SJCRH30 (cell line): ENCODE data around the gene TSPAN33. TPM values are rescaled to one million over a fixed set of nuclear protein-coding genes. Genes with fewer than 3 reads are reported as not detected.

ENCODE experiments used
- DNase-seq, 2 experiments: peaks; one replicate each; pipeline ENCODE4 v3.0.0-alpha.2; 2015 to 2020
- H3K27ac ChIP-seq: fragments of 250-450 bp; sonication (Bioruptor Pico); 2 replicates; pipeline ENCODE4 v1.5.1; 2020; ENCODE audit warnings: mild to moderate bottlenecking, moderate library complexity
- H3K27me3 ChIP-seq: fragments of 250-450 bp; sonication (Bioruptor Pico); 2 replicates; pipeline ENCODE4 v1.5.1; 2020; ENCODE audit warnings: mild to moderate bottlenecking, moderate library complexity
- H3K36me3 ChIP-seq: fragments of 250-450 bp; sonication (Bioruptor Pico); 2 replicates; pipeline ENCODE4 v1.5.1; 2020; ENCODE audit warnings: mild to moderate bottlenecking, moderate library complexity
- H3K4me1 ChIP-seq: fragments of 250-450 bp; sonication (Bioruptor Pico); 2 replicates; pipeline ENCODE4 v1.5.1; 2020; ENCODE audit warnings: mild to moderate bottlenecking, moderate library complexity
- H3K4me3 ChIP-seq: fragments of 250-450 bp; sonication (Bioruptor Pico); 2 replicates; pipeline ENCODE4 v1.5.1; 2020; ENCODE audit warnings: mild to moderate bottlenecking, moderate library complexity
- H3K9me3 ChIP-seq: fragments of 250-450 bp; sonication (Bioruptor Pico); replicated peaks from 2 replicates; pipeline ENCODE4 v1.5.1; 2020; ENCODE audit warnings: mild to moderate bottlenecking, moderate library complexity
- total RNA-seq: library from RNA; depleted of rRNA; stranded (reverse); fragments of >200 nt; shearing (Covaris generic); gene quantifications from 2 replicates; pipeline ENCODE4 v1.2.3, GENCODE V29; 2014

Gene TSPAN33
- total RNA-seq, 1 experiment from 2014 or later, result 47.8 TPM

GRCh38 chr7:129122078-129122750, 22.3 kb upstream of the TSPAN33 start:
- Histone ChIP-seq H3K4me3 (no peak overlapping the region), H3K27ac (no peak overlapping the region), H3K4me1 (no peaks in the 10 kb centered on the region), H3K27me3 (no peaks in the 10 kb centered on the region), H3K9me3 (no peaks in the 10 kb centered on the region; the same call in none of the 2 replicates), H3K36me3 (no peaks in the 10 kb centered on the region)
- no peak for DNase-seq

- Histone ChIP-seq H3K36me3 (no peaks in the 10 kb centered on the region), H3K27me3 (no peaks in the 10 kb centered on the region), H3K4me3 (no peak overlapping the region), H3K27ac (no peak overlapping the region), H3K9me3 (no peaks in the 10 kb centered on the region; the same call in none of the 2 replicates), H3K4me1 (no peaks in the 10 kb centered on the region)
- no peak for DNase-seq
Measured at GRCh38 chr7:129122751-129123509, 21.6 kb upstream of the TSPAN33 start.

GRCh38 chr7:129123510-129123857, 21.0 kb upstream of the TSPAN33 start:
- Histone ChIP-seq H3K9me3 (no peaks in the 10 kb centered on the region; the same call in none of the 2 replicates), H3K4me1 (no peaks in the 10 kb centered on the region), H3K27ac (no peak overlapping the region), H3K4me3 (no peak overlapping the region), H3K36me3 (no peaks in the 10 kb centered on the region), H3K27me3 (no peaks in the 10 kb centered on the region)
- DNase-seq, result no peak

- no peaks in the 10 kb centered on the region for H3K4me1 ChIP-seq
- H3K36me3 ChIP-seq, result no peaks in the 10 kb centered on the region
- DNase-seq, result no peak
- no peak overlapping the region for H3K4me3 ChIP-seq
- no peak overlapping the region for H3K27ac ChIP-seq
- no peaks in the 10 kb centered on the region for H3K9me3 ChIP-seq
- no peaks in the 10 kb centered on the region for H3K27me3 ChIP-seq
Measured at GRCh38 chr7:129126314-129126713, 18.2 kb upstream of the TSPAN33 start.

- no peaks in the 10 kb centered on the region for H3K4me1 ChIP-seq
- H3K4me3 ChIP-seq, result no peak overlapping the region
- H3K9me3 ChIP-seq, result no peaks in the 10 kb centered on the region
- no peak overlapping the region for H3K27ac ChIP-seq
- no peak for DNase-seq
- no peaks in the 10 kb centered on the region for H3K36me3 ChIP-seq
- H3K27me3 ChIP-seq, result peaks cover under 1% of the 10 kb centered on the region; the same call in 1 of the 2 replicates
Measured at GRCh38 chr7:129127154-129127553, 17.4 kb upstream of the TSPAN33 start.

- Histone ChIP-seq H3K27ac (no peak overlapping the region), H3K4me3 (no peak overlapping the region), H3K4me1 (no peaks in the 10 kb centered on the region), H3K27me3 (peaks cover 2% of the 10 kb centered on the region; the same call in 1 of the 2 replicates), H3K9me3 (no peaks in the 10 kb centered on the region), H3K36me3 (no peaks in the 10 kb centered on the region)
- DNase-seq, result no peak
Measured at GRCh38 chr7:129127601-129128000, 16.9 kb upstream of the TSPAN33 start.

GRCh38 chr7:129134356-129134987, 10.0 kb upstream of the TSPAN33 start:
- Histone ChIP-seq H3K9me3 (no peaks in the 10 kb centered on the region), H3K27ac (no peak overlapping the region), H3K27me3 (peaks cover 2% of the 10 kb centered on the region; the same call in 1 of the 2 replicates), H3K4me3 (no peak overlapping the region), H3K36me3 (no peaks in the 10 kb centered on the region), H3K4me1 (peaks cover 9% of the 10 kb centered on the region)
- no peak for DNase-seq

GRCh38 chr7:129136887-129137642, 7.4 kb upstream of the TSPAN33 start:
- no peak for DNase-seq
- Histone ChIP-seq H3K4me3 (no peak overlapping the region), H3K27me3 (peaks cover 2% of the 10 kb centered on the region; the same call in 1 of the 2 replicates), H3K4me1 (peaks cover 9% of the 10 kb centered on the region), H3K9me3 (no peaks in the 10 kb centered on the region), H3K27ac (no peak overlapping the region), H3K36me3 (no peaks in the 10 kb centered on the region)

GRCh38 chr7:129143724-129144094, 798 bp upstream of the TSPAN33 start:
- no peak overlapping the region for H3K27ac ChIP-seq

GRCh38 chr7:129144834-129145668, 544 bp downstream of the TSPAN33 start:
- no peaks in the 10 kb centered on the region for H3K27me3 ChIP-seq
- no peaks in the 10 kb centered on the region for H3K9me3 ChIP-seq
- H3K4me3 ChIP-seq, result peak overlapping the region; percentile 61
- H3K36me3 ChIP-seq, result no peaks in the 10 kb centered on the region
- peaks cover 22% of the 10 kb centered on the region for H3K4me1 ChIP-seq
- H3K27ac ChIP-seq, result no peak overlapping the region
- DNase-seq, result no peak

More at GRCh38 chr7:129143724-129144094, 798 bp upstream of the TSPAN33 start:
- Histone ChIP-seq H3K4me3 (peak overlapping the region; percentile 61), H3K27me3 (no peaks in the 10 kb centered on the region), H3K36me3 (no peaks in the 10 kb centered on the region), H3K4me1 (peaks cover 16% of the 10 kb centered on the region), H3K9me3 (no peaks in the 10 kb centered on the region)
- DNase-seq, result no peak

GRCh38 chr7:129146237-129146979, 1.9 kb downstream of the TSPAN33 start:
- Histone ChIP-seq H3K36me3 (no peaks in the 10 kb centered on the region), H3K9me3 (no peaks in the 10 kb centered on the region), H3K4me1 (peaks cover 30% of the 10 kb centered on the region), H3K27ac (no peak overlapping the region), H3K27me3 (no peaks in the 10 kb centered on the region), H3K4me3 (no peak overlapping the region)
- DNase-seq, result peak in 1 of 2 experiments; percentile 26

GRCh38 chr7:129147731-129148130, 3.2 kb downstream of the TSPAN33 start:
- Histone ChIP-seq H3K36me3 (no peaks in the 10 kb centered on the region), H3K27me3 (no peaks in the 10 kb centered on the region), H3K27ac (no peak overlapping the region), H3K4me3 (no peak overlapping the region), H3K9me3 (no peaks in the 10 kb centered on the region), H3K4me1 (peaks cover 30% of the 10 kb centered on the region)
- DNase-seq, result no peak

GRCh38 chr7:129149511-129149910, 5.0 kb downstream of the TSPAN33 start:
- H3K4me3 ChIP-seq, result no peak overlapping the region
- no peaks in the 10 kb centered on the region for H3K9me3 ChIP-seq
- peak overlapping the region; percentile 29 for H3K27ac ChIP-seq
- H3K27me3 ChIP-seq, result no peaks in the 10 kb centered on the region
- H3K4me1 ChIP-seq, result peaks cover 23% of the 10 kb centered on the region
- no peak for DNase-seq
- H3K36me3 ChIP-seq, result no peaks in the 10 kb centered on the region; the same call in 1 of the 2 replicates
